ENCODE data around the gene CD47.

DNA sequence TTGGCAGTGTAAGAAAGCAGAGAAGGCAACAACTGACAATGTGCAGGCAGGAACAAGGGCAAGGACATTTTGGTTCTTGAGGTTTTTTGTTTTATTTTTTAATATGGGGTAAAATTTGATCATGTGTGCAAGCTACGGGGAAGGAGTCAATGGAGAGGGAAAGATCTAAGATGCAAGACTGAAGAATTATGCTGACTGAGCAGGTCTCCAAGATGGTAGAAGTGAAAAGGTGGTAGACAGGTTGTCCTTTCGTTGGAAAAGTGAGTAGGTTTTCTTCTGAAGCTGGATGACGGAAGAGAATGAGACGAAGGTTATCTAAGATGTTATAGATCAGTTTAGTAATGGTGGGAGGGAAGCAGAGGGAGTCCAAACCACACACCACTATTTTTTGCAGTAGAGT lies 4.2 kb downstream of the CD47 start:
- TF ChIP-seq, protein P1, sequence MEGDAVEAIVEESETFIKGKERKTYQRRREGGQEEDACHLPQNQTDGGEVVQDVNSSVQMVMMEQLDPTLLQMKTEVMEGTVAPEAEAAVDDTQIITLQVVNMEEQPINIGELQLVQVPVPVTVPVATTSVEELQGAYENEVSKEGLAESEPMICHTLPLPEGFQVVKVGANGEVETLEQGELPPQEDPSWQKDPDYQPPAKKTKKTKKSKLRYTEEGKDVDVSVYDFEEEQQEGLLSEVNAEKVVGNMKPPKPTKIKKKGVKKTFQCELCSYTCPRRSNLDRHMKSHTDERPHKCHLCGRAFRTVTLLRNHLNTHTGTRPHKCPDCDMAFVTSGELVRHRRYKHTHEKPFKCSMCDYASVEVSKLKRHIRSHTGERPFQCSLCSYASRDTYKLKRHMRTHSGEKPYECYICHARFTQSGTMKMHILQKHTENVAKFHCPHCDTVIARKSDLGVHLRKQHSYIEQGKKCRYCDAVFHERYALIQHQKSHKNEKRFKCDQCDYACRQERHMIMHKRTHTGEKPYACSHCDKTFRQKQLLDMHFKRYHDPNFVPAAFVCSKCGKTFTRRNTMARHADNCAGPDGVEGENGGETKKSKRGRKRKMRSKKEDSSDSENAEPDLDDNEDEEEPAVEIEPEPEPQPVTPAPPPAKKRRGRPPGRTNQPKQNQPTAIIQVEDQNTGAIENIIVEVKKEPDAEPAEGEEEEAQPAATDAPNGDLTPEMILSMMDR (conservative IDR thresholded peaks at IDR 0.05) = no peak
- no peak for TF ChIP-seq EZH2 (IDR thresholded peaks at IDR 0.05; ENCODE audit: low read depth)
